AG04449 (cell line): ENCODE results near the gene SHB.

ENCODE experiments used
- CTCF ChIA-PET: fragments of 350-600 bp; formaldehyde crosslinking; extraction: SDS; loops from one replicate; lab custom pipeline; 2021; ENCODE audit warnings: antibody characterized with exemption; lab: Yijun Ruan, JAX
- POLR2A ChIA-PET: fragments of 400-600, 350-600 bp; formaldehyde crosslinking; extraction: SDS; loops from one replicate; lab custom pipeline; 2020; ENCODE audit warnings: antibody characterized with exemption, inconsistent platforms; lab: Yijun Ruan, JAX
- DNase-seq: peaks from one replicate; pipeline ENCODE4 v3.0.0-alpha.2; 2010; ENCODE audit warnings: low read depth, low spot score
- H3K4me3 ChIP-seq: 2 replicates; pipeline ENCODE4 v1.5.1; 2011; ENCODE audit warnings: low read depth, mild to moderate bottlenecking, control low read depth, low read length
- CTCF ChIP-seq: IDR thresholded peaks from one replicate; pipeline ENCODE4 v1.5.1; 2011; ENCODE audit warnings: mild to moderate bottlenecking, moderate library complexity, low read length, control low read depth, inconsistent platforms; ENCODE audit not compliant: insufficient read depth; ENCODE audit errors: missing control alignments

The SHB gene

DNA sequence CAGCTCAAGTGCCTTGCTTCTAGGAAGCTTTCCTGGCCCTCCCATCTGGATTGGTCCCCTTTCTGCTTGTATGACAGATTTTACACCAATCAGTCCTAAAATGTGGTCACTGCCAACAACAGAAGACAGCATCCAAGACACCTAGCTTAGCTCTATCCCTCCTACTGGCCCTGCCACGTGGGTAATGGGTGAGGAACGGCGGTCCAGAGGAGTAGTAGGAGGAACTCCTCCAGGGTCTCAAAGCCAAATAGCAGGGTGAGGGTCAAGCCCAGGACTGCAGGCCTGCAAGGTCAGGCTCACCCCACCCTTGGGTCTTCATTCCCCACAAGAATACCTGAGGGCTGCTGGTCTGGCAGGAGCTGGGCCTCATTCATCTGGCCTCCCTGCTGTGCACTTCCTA, 108.4 kb downstream of the SHB start:
- DNase-seq, result no peak
- no peak overlapping the region for H3K4me3 ChIP-seq
- ChIA-PET POLR2A (no interaction called here), CTCF (interaction anchor here (0.6 to 1.0 kb wide), 2 partner anchors 10 to 127 kb away, joined by 3 read pairs; no protein-coding TSS in a partner anchor)
- no peak for TF ChIP-seq CTCF

DNA sequence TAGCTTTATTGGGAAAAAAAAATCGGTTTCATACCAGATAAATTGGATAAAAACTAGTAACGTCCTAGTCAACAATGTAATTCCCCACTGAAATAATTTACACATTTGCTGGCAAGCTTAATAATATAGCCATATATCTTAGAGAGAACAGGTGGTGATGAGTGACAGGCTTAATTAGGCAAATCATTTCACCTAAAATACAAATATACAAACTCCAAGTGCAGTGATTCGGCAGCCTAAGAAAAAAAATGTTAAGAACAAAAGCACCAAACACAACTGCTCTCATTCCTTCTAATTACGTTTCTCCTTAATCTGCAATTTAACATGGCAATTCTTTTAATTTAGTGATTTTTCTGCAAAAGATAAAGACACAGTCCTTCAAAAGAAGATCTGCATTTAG, 109.1 kb downstream of the SHB start:
- POLR2A ChIA-PET, result no interaction called here
- TF ChIP-seq CTCF, result no peak
- no peak for DNase-seq
- CTCF ChIA-PET, result no interaction called here
- no peak overlapping the region for H3K4me3 ChIP-seq

DNA sequence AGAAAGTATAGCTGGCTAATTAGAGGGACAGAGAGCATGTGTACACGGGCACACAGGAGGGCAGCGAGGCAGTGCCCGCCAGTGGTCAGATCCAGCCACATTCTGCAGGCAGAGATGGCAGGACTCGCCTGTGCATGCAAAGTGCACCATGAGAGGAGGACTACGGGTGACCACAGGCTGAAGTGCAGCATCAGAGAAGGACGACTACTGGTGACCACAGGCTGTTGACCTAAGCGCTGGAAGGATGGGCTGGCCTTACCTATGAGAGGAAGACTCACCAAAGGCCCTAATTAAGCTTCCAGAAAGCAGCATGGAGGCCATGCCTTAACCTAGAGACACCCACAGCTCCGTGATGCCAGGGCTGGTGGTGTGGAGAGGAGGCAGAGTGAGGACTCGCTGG, 110.9 kb downstream of the SHB start:
- ChIA-PET POLR2A (no interaction called here), CTCF (no interaction called here)
- H3K4me3 ChIP-seq, result no peak overlapping the region
- no peak for DNase-seq
- no peak for TF ChIP-seq CTCF

DNA sequence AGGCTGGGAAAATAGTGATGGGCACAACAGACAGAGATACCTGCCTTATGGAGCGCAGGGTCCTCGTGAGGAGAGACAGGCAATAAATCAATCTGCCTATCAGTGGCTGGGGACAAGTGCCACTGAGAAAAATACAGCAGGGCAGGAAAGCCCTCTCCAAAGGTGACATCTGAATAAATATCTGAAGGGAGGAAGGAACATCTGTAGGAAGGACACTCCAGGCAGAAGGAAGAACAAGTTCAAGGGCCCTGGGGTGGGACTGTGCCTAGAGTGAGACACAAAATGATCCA, 111.4 kb downstream of the SHB start:
- no peak for TF ChIP-seq CTCF
- POLR2A ChIA-PET, result no interaction called here
- H3K4me3 ChIP-seq, result no peak overlapping the region
- no peak for DNase-seq
- CTCF ChIA-PET, result no interaction called here

DNA sequence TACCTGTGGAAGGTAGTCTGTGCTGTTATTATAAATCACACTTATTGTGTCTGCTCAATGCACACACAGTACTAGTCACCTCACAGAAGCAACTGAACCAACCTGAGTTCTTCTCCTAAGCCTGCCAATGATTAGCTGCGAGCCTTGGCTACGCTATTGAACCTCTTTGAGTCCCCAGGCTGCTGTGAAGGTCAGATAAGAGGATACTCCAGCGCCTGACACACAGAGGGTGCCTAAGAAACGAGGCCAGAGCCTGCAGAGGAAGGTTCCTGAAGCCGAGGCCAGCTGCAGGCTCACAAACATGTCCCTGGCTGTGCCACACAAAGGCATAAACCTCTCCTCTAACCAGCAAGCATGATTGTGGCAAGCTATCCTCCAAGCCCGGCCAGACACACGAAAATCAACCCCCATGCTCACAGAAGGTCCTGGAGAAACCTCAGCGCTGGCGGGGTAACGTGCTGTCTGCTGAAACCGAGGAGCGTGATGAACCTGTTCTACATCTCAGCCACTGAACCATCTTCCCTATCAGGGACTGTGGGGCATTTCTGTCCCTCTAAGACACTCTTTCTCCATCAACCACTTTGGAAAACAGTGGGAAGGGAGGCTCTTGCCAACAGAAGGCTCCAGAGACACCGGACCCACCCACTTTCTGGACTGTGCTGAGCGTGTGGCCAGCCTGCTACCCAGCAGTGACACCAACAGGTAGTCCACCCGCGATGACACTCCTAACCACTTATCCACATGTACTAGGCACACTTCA, 111.9 kb downstream of the SHB start:
- no peak for TF ChIP-seq CTCF
- ChIA-PET CTCF (interaction anchor here (0.9 kb wide), 1 partner anchor 14 kb away, joined by 3 read pairs; no protein-coding TSS in a partner anchor), POLR2A (no interaction called here)
- DNase-seq, result no peak
- H3K4me3 ChIP-seq, result no peak overlapping the region

- POLR2A ChIA-PET, result no interaction called here
- CTCF ChIA-PET, result interaction anchor here (0.9 kb wide), 1 partner anchor 13 kb away, joined by 3 read pairs; no protein-coding TSS in a partner anchor
- TF ChIP-seq CTCF, result no peak
- H3K4me3 ChIP-seq, result no peak overlapping the region
- DNase-seq, result no peak
Measured at GRCh38 chr9:37956423-37956820, 112.6 kb downstream of the SHB start.
